Kidney glomerular epithelial cell (primary cell): Measurements from ENCODE around the gene USH1G.
"Not testable (repeated sequence)": the region's sequence is repeated elsewhere in the genome, so short reads cannot be mapped to it uniquely, and the experiment has no call there.

Source experiments
- DNase-seq: peaks from one replicate; lab custom pipeline; 2025; lab: John Stamatoyannopoulos, UW

USH1G gene

DNA sequence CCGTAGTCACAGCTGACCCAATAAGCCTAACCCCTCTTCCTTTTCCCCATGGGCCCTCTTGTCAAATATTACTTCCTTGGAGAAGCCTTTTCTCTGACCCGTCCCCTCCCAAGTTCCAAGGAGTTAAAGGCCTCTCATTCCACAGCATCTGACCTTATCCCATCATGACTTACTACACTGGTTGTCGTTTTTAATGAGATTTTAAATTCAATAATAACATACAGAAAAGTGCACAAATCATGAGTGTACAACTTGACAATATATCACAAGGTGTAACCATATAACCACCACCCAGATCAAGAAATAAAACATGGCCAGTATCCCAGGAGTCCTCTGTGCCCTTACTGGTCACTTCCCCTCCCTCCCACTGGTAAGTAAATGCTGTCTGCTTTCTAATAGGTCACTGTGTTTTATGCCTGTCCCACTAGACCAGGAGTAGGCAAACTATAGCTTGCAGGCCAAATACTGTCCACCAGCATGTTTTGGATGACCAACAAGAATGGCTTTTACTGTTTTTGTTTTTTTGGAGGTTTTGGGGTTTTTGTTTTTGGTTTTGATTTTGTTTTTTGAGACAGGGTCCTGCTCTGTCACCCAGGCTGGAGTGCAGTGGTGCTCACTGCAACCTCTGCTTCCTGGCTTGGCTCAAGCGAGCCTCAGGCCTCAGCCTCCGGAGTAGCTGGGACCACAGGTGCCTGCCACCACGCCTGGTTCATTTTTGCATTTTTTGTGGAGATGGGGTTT, 49.0 kb downstream of the USH1G start:
- peak; percentile 5 for DNase-seq

DNA sequence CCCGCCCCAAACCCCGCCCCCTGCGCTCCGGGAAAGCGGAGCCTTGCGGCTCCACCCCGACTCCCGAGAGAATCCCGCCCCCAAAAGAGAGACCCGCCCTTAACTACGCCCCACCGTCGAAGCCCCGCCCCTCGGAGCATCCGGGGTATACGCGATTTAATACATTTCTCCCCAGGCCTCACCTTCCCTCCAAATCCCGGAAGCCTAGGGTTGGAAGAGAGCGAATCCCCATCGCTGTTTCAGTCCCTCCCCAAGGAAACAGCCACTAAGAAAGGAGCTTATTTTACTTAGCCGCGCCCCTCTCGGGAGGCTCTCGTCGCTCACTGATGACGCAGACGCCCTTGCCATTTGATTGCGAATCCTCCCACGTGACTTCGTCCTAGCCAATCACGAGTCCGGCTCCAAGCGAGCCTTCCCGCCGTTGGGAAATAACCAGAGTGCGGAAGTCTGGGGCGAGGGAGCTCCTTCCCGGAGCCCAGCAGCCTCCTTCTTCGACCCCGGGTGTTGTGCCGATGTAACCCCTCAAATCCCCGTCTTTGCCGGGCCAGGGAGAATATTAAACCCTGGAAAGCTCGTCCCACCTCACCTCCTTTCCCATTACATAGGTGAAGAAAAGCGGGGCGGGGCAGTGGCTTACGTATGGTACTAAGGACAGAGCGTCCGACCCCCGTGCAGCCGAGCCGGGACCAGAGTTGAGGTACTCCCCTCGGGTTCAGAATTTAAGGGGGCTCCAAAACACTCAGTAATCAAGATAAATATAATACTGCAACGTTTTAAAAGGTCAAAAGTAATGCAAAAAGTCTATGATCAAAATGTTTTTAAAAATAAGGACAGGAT, 49.8 kb downstream of the USH1G start:
- peak; percentile 99 for DNase-seq

DNA sequence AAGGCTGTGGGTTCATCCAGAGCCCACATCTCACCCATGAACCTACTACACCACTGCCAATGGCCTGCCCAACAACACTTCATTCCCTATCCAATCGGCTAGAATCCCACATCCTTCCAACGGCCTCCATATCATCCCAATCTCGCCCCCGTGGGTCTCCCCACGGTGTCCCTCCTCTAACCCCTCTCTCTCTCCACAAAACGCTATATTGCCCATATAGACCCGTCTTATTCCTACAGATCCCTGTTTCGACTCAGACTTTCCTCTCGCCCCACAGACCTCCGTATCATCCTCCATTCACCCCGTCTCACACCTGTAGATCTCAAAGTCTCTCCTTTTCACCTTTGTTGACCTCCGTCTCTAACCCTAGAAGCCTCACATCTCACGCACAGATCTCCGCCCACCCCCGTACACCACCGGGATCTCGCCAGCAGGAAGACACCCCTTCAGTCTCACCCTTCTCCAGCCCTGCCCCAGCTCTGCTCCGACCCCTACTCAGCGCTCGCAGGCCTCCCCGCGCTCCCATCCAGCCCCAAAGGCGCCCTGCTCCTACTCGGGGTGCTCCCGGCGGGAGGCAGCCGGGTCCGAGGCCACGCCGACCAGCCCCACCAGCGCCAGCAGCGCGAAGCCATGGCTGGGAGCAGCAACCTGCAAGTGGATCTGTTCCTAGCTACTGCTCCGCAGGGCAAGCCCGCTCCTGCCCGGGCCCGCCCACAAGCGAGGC, 50.6 kb downstream of the USH1G start, which contains the start of gene FDXR:
FDXR (minus strand) TSS at position 682 of the 724 bp plus-strand sequence; CDS start at position 632, 50 bp downstream.
- DNase-seq, result no peak

DNA sequence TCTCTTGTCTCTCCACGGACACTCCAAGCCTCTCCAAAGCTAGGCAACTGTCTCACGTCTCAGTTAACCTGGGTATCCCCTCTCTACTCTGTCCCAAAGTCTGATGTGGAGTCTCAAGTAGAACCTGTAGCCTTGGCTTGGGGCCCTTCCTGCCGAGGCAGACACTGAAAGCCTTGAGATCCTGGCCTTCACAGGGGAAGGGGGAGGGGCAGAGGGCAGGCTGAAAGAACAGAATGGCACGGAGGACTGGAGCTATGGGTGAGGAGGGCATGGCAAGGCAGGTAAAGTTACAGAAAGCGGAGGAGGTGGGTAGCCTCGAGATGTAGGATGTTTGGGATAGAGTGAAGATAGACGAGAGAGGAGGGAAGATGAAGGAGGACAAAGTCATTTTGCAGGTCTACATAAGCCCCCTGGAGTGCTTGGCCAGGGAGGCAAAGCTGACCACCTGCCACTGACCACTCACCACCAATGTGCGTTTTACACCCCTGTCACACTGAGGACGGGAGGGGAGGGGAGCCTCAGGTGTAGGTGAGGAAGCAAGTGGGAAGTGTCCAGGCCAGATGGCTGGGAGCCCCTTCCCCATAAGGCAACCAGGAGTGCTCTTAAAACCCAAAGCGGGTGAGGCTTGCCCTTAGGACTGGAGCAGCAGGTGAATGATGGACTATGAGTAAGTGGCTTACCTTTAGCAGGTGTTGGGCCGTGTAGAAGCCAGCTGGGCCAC, 51.5 kb downstream of the USH1G start:
- no peak for DNase-seq

DNA sequence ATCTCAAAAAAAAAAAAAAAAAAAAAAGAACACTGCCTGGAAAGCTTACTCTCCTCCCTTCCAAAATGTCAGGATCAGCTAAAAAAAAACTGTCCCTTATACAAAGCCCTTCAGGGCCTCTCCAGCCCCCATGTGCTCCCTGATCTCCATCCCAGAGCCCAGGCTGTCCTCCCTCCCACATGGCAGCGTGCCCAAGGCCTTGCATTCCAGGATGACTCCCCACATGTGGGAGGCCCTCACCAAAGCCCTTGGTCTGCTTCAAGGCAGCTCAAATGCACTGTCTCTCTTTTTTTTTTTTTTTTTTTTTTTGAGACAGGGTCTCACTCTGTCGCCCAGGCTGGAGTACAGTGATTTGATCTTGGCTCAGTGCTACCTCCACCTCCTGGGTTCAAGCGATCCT, 52.5 kb downstream of the USH1G start:
- peak; percentile 17 for DNase-seq

DNA sequence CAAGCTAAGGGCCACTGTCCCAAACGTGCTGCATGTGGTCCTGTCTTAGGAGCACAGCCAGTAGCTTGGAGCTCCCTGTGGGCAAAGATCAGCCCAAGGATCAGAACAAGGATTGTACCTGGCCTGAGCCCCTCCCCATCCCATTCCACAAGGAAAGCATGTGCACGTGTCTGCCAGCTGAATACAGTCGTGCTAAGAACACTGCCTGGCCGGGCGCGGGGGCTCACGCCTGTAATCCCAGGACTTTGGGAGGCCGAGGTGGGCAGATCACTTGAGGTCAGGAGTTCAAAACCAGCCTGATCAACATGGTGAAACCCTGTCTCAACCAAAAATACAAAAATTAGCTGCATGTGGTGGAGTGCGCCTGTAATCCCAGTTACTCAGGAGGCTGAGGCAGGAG, 53.0 kb downstream of the USH1G start:
- not testable (repeated sequence) for DNase-seq

DNA sequence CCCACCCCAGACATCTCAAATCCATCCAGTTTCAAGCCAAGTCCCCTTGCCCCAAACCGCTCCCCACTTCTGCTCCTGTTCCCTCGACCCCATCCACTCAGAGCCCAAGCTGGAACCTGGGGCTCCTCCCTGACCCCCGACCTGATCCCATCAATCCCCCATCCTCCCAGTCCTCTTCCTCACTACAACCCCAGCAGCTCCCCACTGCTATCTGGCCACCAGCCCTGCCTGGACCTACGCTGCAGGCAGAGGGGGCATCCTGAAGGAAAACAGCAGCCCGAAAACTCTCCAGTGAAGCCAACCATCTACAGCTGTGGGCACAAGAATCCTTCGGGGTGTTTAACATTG, 54.2 kb downstream of the USH1G start:
- no peak for DNase-seq

DNA sequence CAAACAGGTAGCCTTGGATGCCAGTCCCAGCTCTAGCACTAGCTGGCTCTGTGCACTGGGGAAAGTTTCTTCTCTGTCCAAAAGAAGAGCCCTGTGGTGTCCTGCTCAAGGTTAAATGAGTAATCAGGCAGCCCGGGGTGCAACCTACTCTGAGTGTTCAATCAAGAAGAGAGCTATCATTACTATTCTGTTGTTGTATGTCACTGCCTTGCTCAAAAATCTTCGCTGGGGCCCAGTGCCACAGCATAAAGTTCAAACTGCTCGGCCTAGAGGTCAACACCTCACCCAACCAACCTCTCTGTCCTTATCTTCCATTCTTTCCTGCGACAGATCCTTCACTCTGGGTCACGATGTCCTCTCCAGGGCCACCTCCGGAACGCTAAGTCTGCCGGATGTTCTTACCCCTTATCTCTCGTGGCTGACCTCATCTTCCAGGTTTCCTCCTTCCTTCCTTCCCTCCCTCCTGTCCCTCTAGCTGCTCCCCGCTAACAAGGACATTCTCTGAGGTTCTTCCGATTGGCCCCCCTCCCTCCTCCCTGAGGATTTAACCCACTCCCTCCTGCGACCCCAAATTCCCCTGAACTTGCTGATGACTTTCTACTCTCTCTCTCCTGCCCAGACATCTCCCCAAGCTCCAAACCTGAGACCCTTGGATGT, 54.7 kb downstream of the USH1G start:
- no peak for DNase-seq

DNA sequence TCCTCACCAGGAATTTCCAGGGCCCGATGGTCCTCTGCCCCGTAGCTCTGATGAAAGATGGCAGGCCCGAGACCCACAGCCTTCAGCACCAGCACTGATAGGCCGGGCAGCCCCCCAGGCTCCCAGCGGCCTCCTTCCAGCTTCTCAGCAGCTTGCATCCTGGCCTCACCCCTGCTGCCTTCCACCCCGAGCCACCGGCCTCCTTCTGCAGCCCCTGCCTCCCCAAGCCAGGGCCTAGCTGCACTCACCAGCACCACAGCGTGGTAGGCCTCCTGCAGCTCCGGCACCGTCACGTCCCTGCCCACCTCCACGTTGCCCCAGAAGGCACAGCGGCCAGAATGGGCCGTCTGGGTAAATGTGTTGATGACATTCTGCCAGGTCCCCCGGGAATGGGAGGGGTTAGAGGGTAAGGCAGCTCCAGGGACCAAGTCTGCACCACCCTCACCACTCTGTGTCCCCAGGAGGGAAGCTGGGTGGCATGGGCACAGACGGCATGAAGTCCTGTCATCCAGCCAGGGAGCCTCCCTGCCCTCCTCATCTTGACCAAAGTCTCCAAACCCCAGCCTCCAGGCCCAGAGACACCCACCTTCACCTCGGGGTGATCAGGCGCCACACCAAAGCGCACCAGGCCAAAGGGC, 56.7 kb downstream of the USH1G start:
- no peak for DNase-seq
